HEK293 (cell line): ENCODE measurements around the gene PKHD1.

ENCODE experiments used
- CTCF ChIA-PET: fragments of 350-600 bp; formaldehyde crosslinking; extraction: SDS; loops from one replicate; lab custom pipeline; 2021; ENCODE audit warnings: antibody characterized with exemption; lab: Yijun Ruan, JAX
- POLR2A ChIA-PET: fragments of 300-600 bp; formaldehyde crosslinking; extraction: SDS; loops from one replicate; lab custom pipeline; 2020; ENCODE audit warnings: antibody characterized with exemption, inconsistent platforms; lab: Yijun Ruan, JAX
- H3K27ac ChIP-seq: fragments of 200-500 bp; sonication (Bioruptor generic); 2 replicates; pipeline ENCODE4 v1.5.1; 2014; ENCODE audit warnings: low read depth, low read length, control low read depth, inconsistent platforms; ENCODE audit errors: extremely low read depth
- H3K36me3 ChIP-seq, 2 experiments: fragments of 200-500 bp in 1 of 2; sonication (Bioruptor generic) in 1 of 2; 1 replicate in 1 of 2; 2 replicates in 1 of 2; pipeline ENCODE4 v1.5.1; 2014 to 2017; ENCODE audit warnings: inconsistent platforms in 2 of 2, low read length in 2 of 2; ENCODE audit not compliant: control insufficient read depth in 2 of 2, insufficient read depth in 1 of 2
- H3K4me1 ChIP-seq: fragments of 200-500 bp; sonication (Bioruptor generic); 2 replicates; pipeline ENCODE4 v1.5.1; 2014; ENCODE audit warnings: mild to moderate bottlenecking, low read length, inconsistent platforms; ENCODE audit not compliant: control insufficient read depth, insufficient read depth
- H3K4me3 ChIP-seq: 2 replicates; pipeline ENCODE4 v1.5.1; 2011; ENCODE audit warnings: low read depth, mild to moderate bottlenecking, control low read depth, low read length, moderate library complexity
- H3K9me3 ChIP-seq: fragments of 200-500 bp; sonication (Bioruptor generic); 2 replicates; pipeline ENCODE4 v1.5.1; 2014; ENCODE audit warnings: low read depth, low read length, inconsistent platforms; ENCODE audit not compliant: control insufficient read depth, insufficient read depth
- BCL11A ChIP-seq: fragments of 450-650 bp; formaldehyde crosslinking; IDR thresholded peaks from 2 replicates; pipeline ENCODE4 v1.5.1; 2016; ENCODE audit warnings: low read depth, missing biosample characterization, missing genetic modification characterization
- GLIS1 ChIP-seq: fragments of 450-650 bp; formaldehyde crosslinking; IDR thresholded peaks from 2 replicates; pipeline ENCODE4 v1.5.1; 2016; ENCODE audit warnings: missing biosample characterization, missing genetic modification characterization
- HOXA7 ChIP-seq: sonication (generic); formaldehyde crosslinking; IDR thresholded peaks from 2 replicates; pipeline ENCODE4 v1.8.1; 2022; ENCODE audit warnings: missing genetic modification reagents, borderline replicate concordance
- MEIS1 ChIP-seq: sonication (generic); formaldehyde crosslinking; IDR thresholded peaks from 2 replicates; pipeline ENCODE4 v1.8.1; 2022; ENCODE audit warnings: missing genetic modification reagents, mild to moderate bottlenecking, borderline replicate concordance
- MZF1 ChIP-seq: fragments of 450-650 bp; formaldehyde crosslinking; IDR thresholded peaks from 2 replicates; pipeline ENCODE4 v1.5.1; 2017; ENCODE audit warnings: missing biosample characterization, missing genetic modification characterization, borderline replicate concordance
- OVOL3 ChIP-seq: fragments of 450-650 bp; formaldehyde crosslinking; IDR thresholded peaks from 2 replicates; pipeline ENCODE4 v1.5.1; 2016; ENCODE audit warnings: missing biosample characterization, missing genetic modification characterization
- SP7 ChIP-seq: fragments of 450-650 bp; formaldehyde crosslinking; IDR thresholded peaks from 2 replicates; pipeline ENCODE4 v1.5.1; 2016; ENCODE audit warnings: missing biosample characterization, missing genetic modification characterization
- ZBTB48 ChIP-seq: fragments of 450-650 bp; formaldehyde crosslinking; IDR thresholded peaks from 2 replicates; pipeline ENCODE4 v1.5.1; 2016; ENCODE audit warnings: missing biosample characterization, missing genetic modification characterization
- ZIC2 ChIP-seq: fragments of 450-650 bp; formaldehyde crosslinking; IDR thresholded peaks from 2 replicates; pipeline ENCODE4 v1.5.1; 2016; ENCODE audit warnings: missing biosample characterization, missing genetic modification characterization
- ZNF16 ChIP-seq: fragments of 450-650 bp; formaldehyde crosslinking; IDR thresholded peaks from 2 replicates; pipeline ENCODE4 v1.5.1; 2016; ENCODE audit warnings: low read depth, missing biosample characterization, missing genetic modification characterization
- ZNF184 ChIP-seq: fragments of 450-650 bp; IDR thresholded peaks from 2 replicates; pipeline ENCODE4 v1.5.1; 2018; ENCODE audit warnings: missing biosample characterization, mild to moderate bottlenecking, missing genetic modification characterization
- ZNF19 ChIP-seq: fragments of 450-650 bp; formaldehyde crosslinking; IDR thresholded peaks from 2 replicates; pipeline ENCODE4; 2016; ENCODE audit warnings: missing biosample characterization, missing genetic modification characterization, low read depth
- ZNF239 ChIP-seq: fragments of 450-650 bp; formaldehyde crosslinking; IDR thresholded peaks from 2 replicates; pipeline ENCODE4 v1.5.1; 2016; ENCODE audit warnings: missing biosample characterization, missing genetic modification characterization
- ZNF311 ChIP-seq: fragments of 450-650 bp; formaldehyde crosslinking; IDR thresholded peaks from 2 replicates; pipeline ENCODE4 v1.5.1; 2017; ENCODE audit warnings: missing biosample characterization, missing genetic modification characterization, borderline replicate concordance
- ZNF37A ChIP-seq: fragments of 450-650 bp; IDR thresholded peaks from 2 replicates; pipeline ENCODE4 v1.5.1; 2018; ENCODE audit warnings: missing biosample characterization, missing genetic modification characterization
- ZNF391 ChIP-seq: fragments of 450-650 bp; formaldehyde crosslinking; IDR thresholded peaks from 2 replicates; pipeline ENCODE4 v1.5.1; 2016; ENCODE audit warnings: low read depth, missing biosample characterization, missing genetic modification characterization, borderline replicate concordance
- ZNF394 ChIP-seq: fragments of 450-650 bp; formaldehyde crosslinking; IDR thresholded peaks from 2 replicates; pipeline ENCODE4 v1.5.1; 2016; ENCODE audit warnings: missing biosample characterization, missing genetic modification characterization, mild to moderate bottlenecking, moderate library complexity, borderline replicate concordance
- ZNF501 ChIP-seq: fragments of 450-650 bp; formaldehyde crosslinking; IDR thresholded peaks from 2 replicates; pipeline ENCODE4 v1.5.1; 2016; ENCODE audit warnings: missing biosample characterization, missing genetic modification characterization
- ZNF514 ChIP-seq: fragments of 450-650 bp; formaldehyde crosslinking; IDR thresholded peaks from 2 replicates; pipeline ENCODE4 v1.5.1; 2016; ENCODE audit warnings: missing biosample characterization, missing genetic modification characterization
- ZNF521 ChIP-seq: fragments of 450-650 bp; formaldehyde crosslinking; IDR thresholded peaks from 2 replicates; pipeline ENCODE4 v1.5.1; 2017; ENCODE audit warnings: missing biosample characterization, mild to moderate bottlenecking, missing genetic modification characterization
- ZNF610 ChIP-seq: fragments of 450-650 bp; formaldehyde crosslinking; IDR thresholded peaks from 2 replicates; pipeline ENCODE4 v1.5.1; 2016; ENCODE audit warnings: missing biosample characterization, missing genetic modification characterization, borderline replicate concordance
- ZNF830 ChIP-seq: fragments of 450-650 bp; IDR thresholded peaks from 2 replicates; pipeline ENCODE4 v1.5.0; 2018; ENCODE audit warnings: missing biosample characterization, missing genetic modification characterization, low read depth, mild to moderate bottlenecking, moderate library complexity
- ZSCAN16 ChIP-seq: fragments of 450-650 bp; formaldehyde crosslinking; IDR thresholded peaks from 2 replicates; pipeline ENCODE4 v1.5.1; 2016; ENCODE audit warnings: missing biosample characterization, missing genetic modification characterization
- ZSCAN23 ChIP-seq: fragments of 450-650 bp; formaldehyde crosslinking; IDR thresholded peaks from 2 replicates; pipeline ENCODE4 v1.5.1; 2016; ENCODE audit warnings: missing biosample characterization, missing genetic modification characterization
- ZSCAN30 ChIP-seq: fragments of 450-650 bp; IDR thresholded peaks from 2 replicates; pipeline ENCODE4 v1.5.1; 2018; ENCODE audit warnings: missing biosample characterization, mild to moderate bottlenecking, missing genetic modification characterization, moderate library complexity
- ZXDB ChIP-seq: fragments of 450-650 bp; formaldehyde crosslinking; IDR thresholded peaks from 2 replicates; pipeline ENCODE4 v1.5.1; 2016; ENCODE audit warnings: missing biosample characterization, missing genetic modification characterization
- TF ChIP-seq, protein P1 (sequence below): fragments of 450-650 bp; formaldehyde crosslinking; IDR thresholded peaks from 2 replicates; pipeline ENCODE4 v1.5.1; 2016; ENCODE audit warnings: missing biosample characterization, missing genetic modification characterization
- TF ChIP-seq, protein P2 (sequence below): fragments of 450-650 bp; formaldehyde crosslinking; IDR thresholded peaks from 2 replicates; pipeline ENCODE4 v1.5.1; 2016; ENCODE audit warnings: missing biosample characterization, missing genetic modification characterization

The PKHD1 gene

DNA sequence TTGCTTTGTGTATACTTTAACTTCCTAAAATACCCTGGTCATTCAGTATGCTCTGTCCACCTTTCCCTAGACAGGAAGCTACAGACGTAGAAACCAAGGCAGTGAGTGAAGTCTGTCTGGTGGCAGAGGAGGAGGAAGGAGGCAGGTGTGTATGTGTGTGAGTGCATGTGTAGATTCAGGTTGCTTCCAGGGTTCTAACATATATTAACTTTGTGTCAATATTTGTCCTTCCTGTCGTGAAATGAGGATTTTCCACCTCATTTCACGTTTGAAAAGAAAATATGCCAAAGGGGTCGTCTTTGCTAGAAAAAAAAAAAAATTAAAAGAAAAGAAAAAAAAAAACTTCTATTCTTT lies 411.5 kb downstream of the PKHD1 start:
- CTCF ChIA-PET = interaction anchor here (0.6 kb wide), 1 partner anchor 259 kb away, joined by 5 read pairs; no protein-coding TSS in a partner anchor
- H3K4me3 ChIP-seq = no peak overlapping the region
- no peak overlapping the region for H3K27ac ChIP-seq
- no peaks in the 10 kb centered on the region for H3K4me1 ChIP-seq
- no peak for TF ChIP-seq BCL11A (tag by site-specific recombination)
- no peak for TF ChIP-seq ZNF391 (tag by site-specific recombination)
- no peak for TF ChIP-seq MZF1
- TF ChIP-seq ZNF514 (tag by site-specific recombination) = no peak
- TF ChIP-seq ZNF394 (tag by site-specific recombination) = no peak
- TF ChIP-seq, protein P1, sequence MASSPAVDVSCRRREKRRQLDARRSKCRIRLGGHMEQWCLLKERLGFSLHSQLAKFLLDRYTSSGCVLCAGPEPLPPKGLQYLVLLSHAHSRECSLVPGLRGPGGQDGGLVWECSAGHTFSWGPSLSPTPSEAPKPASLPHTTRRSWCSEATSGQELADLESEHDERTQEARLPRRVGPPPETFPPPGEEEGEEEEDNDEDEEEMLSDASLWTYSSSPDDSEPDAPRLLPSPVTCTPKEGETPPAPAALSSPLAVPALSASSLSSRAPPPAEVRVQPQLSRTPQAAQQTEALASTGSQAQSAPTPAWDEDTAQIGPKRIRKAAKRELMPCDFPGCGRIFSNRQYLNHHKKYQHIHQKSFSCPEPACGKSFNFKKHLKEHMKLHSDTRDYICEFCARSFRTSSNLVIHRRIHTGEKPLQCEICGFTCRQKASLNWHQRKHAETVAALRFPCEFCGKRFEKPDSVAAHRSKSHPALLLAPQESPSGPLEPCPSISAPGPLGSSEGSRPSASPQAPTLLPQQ = no peak
- TF ChIP-seq ZNF521 (tag by site-specific recombination) = no peak
- TF ChIP-seq ZXDB (tag by site-specific recombination) = no peak
- TF ChIP-seq ZBTB48 = no peak
- no peaks in the 10 kb centered on the region for H3K36me3 ChIP-seq
- POLR2A ChIA-PET = no interaction called here
- no peaks in the 10 kb centered on the region for H3K9me3 ChIP-seq

DNA sequence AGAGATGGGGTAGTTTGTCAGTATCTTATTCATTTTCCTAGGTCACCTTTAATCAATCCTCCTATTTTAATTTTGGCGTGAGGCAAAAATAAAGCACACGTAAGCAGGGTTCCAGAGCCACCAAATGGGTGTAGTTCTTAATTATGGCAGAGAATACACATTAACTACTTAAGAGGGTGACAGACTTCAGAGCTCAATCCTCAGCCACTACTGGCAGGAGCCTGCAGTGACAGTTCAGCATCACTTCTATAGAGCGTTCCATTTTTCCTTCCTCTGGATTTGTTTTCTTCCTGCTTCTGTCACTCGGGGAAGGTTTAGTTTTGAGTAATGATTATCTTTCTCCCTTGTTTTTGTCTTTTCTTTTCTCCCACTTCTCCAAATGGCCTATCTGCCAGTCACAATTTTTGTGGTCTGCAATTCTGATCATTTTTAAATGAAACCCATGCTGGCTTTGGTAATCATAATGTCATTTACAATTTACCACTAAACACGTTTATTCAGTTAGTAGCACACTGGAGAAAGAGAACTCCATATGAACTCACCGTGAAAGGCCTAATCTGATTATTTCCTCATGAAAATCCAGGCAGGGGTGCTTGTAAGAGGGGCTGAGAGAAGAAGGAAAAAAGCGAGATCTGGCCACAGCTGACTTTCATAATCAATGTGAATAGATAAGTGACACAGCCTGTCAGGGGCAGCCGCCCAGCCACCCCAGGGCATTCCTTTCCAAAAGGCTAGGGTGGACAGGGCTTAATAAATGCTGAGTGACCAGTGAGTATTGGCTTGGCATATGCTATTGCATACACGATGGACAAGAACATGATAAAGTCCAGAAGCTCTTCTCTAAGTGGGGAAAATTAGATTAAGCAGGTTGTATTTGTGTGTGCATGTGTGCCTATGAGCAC lies 412.1 kb downstream of the PKHD1 start:
- H3K36me3 ChIP-seq = no peaks in the 10 kb centered on the region
- H3K9me3 ChIP-seq = no peaks in the 10 kb centered on the region
- ChIA-PET POLR2A (no interaction called here), CTCF (no interaction called here)
- H3K27ac ChIP-seq = no peak overlapping the region
- no peak overlapping the region for H3K4me3 ChIP-seq
- H3K4me1 ChIP-seq = no peaks in the 10 kb centered on the region
- TF ChIP-seq ZNF16 (tag by site-specific recombination) = no peak
- no peak for TF ChIP-seq ZNF19 (tag by site-specific recombination)
- no peak for TF ChIP-seq ZSCAN30 (tag by site-specific recombination)

DNA sequence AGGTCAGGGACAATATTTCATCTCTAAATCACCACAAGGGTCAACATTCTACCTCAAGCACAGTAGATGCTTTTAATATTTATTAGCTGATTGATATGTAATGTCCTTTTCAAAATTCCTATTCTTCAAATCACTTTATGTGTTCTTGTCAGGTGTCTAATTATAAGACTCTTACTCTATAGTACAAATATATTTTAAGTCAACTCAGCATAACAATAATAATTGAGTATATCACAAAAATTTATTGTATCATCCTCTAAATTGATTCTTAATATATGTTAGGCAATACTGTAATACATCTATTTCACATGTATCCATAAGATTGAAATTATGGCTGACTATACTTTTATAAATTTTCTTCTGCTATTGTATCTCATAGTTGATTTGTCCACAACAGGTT lies 423.9 kb downstream of the PKHD1 start:
- POLR2A ChIA-PET = no interaction called here
- no peaks in the 10 kb centered on the region for H3K36me3 ChIP-seq
- H3K27ac ChIP-seq = no peak overlapping the region
- TF ChIP-seq ZNF610 (tag by site-specific recombination) (no peak), HOXA7 (CRISPR knock-in tag) (no peak), ZNF830 (no peak), ZBTB48 (no peak), ZSCAN23 (tag by site-specific recombination) (no peak), SP7 (tag by site-specific recombination) (no peak), ZNF501 (tag by site-specific recombination) (no peak), ZNF184 (tag by site-specific recombination) (no peak), ZSCAN16 (no peak), ZNF311 (tag by site-specific recombination) (no peak), ZIC2 (tag by site-specific recombination) (no peak), MEIS1 (CRISPR knock-in tag) (no peak), GLIS1 (tag by site-specific recombination) (no peak), OVOL3 (no peak), ZNF37A (tag by site-specific recombination) (no peak), ZNF239 (tag by site-specific recombination) (no peak)
- TF ChIP-seq, protein P2, sequence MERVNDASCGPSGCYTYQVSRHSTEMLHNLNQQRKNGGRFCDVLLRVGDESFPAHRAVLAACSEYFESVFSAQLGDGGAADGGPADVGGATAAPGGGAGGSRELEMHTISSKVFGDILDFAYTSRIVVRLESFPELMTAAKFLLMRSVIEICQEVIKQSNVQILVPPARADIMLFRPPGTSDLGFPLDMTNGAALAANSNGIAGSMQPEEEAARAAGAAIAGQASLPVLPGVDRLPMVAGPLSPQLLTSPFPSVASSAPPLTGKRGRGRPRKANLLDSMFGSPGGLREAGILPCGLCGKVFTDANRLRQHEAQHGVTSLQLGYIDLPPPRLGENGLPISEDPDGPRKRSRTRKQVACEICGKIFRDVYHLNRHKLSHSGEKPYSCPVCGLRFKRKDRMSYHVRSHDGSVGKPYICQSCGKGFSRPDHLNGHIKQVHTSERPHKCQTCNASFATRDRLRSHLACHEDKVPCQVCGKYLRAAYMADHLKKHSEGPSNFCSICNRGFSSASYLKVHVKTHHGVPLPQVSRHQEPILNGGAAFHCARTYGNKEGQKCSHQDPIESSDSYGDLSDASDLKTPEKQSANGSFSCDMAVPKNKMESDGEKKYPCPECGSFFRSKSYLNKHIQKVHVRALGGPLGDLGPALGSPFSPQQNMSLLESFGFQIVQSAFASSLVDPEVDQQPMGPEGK (tag by site-specific recombination) = no peak
- TF ChIP-seq, all 188 proteins: peak for 0
- H3K4me1 ChIP-seq = no peaks in the 10 kb centered on the region
- no peaks in the 10 kb centered on the region for H3K9me3 ChIP-seq
- H3K4me3 ChIP-seq = no peak overlapping the region
- CTCF ChIA-PET = no interaction called here
